ENCODE measurements around the gene PWP2.
A peak's percentile ranks its signal among the peaks of the same experiment; 100 is the strongest.
"Not testable (repeated sequence)": the region's sequence is repeated elsewhere in the genome, so short reads cannot be mapped to it uniquely, and the experiment has no call there.

Gene PWP2

GRCh38 chr21:44087426-44088400, 19.5 kb upstream of the PWP2 start:
- Mint-ChIP-seq H3K27me3 (no peaks in the 10 kb centered on the region), H3K9me3 (no peaks in the 10 kb centered on the region), H3K27ac (peak overlapping the region; percentile 90), H3K4me3 (peak overlapping the region in 1 of 2 donors; percentile 72), H3K36me3 (peaks cover 55 to 70% of the 10 kb centered on the region in 2 donors), H3K4me1 (peaks cover 53 to 65% of the 10 kb centered on the region in 2 donors)
- ATAC-seq (replicated peaks) = no peak
- DNase-seq = no peak

- Mint-ChIP-seq H3K9me3 (no peaks in the 10 kb centered on the region), H3K4me1 (peaks cover 46 to 65% of the 10 kb centered on the region in 2 donors), H3K4me3 (peak overlapping the region in 1 of 2 donors; percentile 65), H3K27ac (peak overlapping the region; percentile 96), H3K36me3 (peaks cover 53 to 67% of the 10 kb centered on the region in 2 donors), H3K27me3 (no peaks in the 10 kb centered on the region)
- no peak for DNase-seq
- no peak for ATAC-seq (replicated peaks)
Measured at GRCh38 chr21:44088401-44088780, 18.8 kb upstream of the PWP2 start.

- H3K27ac Mint-ChIP-seq = peak overlapping the region; percentile 96
- no peaks in the 10 kb centered on the region for H3K27me3 Mint-ChIP-seq
- ATAC-seq (replicated peaks) (peak; percentile 80 to 84), DNase-seq (peak; percentile 23)
- H3K36me3 Mint-ChIP-seq = peaks cover 54 to 70% of the 10 kb centered on the region in 2 donors
- no peaks in the 10 kb centered on the region for H3K9me3 Mint-ChIP-seq
- H3K4me3 Mint-ChIP-seq = peak overlapping the region; percentile 18 to 65
- H3K4me1 Mint-ChIP-seq = peaks cover 46 to 68% of the 10 kb centered on the region in 2 donors
Measured at GRCh38 chr21:44089001-44089911, 17.9 kb upstream of the PWP2 start.

GRCh38 chr21:44090325-44090724, 16.9 kb upstream of the PWP2 start:
- ATAC-seq (replicated peaks) = peak; percentile 84 to 89

GRCh38 chr21:44092211-44092610, 15.0 kb upstream of the PWP2 start:
- DNase-seq (no peak), ATAC-seq (replicated peaks) (no peak)
- no peak overlapping the region for H3K4me3 Mint-ChIP-seq
- peaks cover 37 to 56% of the 10 kb centered on the region in 2 donors for H3K4me1 Mint-ChIP-seq
- no peaks in the 10 kb centered on the region for H3K9me3 Mint-ChIP-seq
- H3K27ac Mint-ChIP-seq = peak overlapping the region; percentile 21
- H3K36me3 Mint-ChIP-seq = peaks cover 41 to 50% of the 10 kb centered on the region in 2 donors
- H3K27me3 Mint-ChIP-seq = no peaks in the 10 kb centered on the region

More at GRCh38 chr21:44090325-44090724, 16.9 kb upstream of the PWP2 start:
- Mint-ChIP-seq H3K4me1 (peaks cover 46 to 68% of the 10 kb centered on the region in 2 donors), H3K36me3 (peaks cover 52 to 66% of the 10 kb centered on the region in 2 donors), H3K9me3 (no peaks in the 10 kb centered on the region), H3K27ac (peak overlapping the region; percentile 96), H3K4me3 (peak overlapping the region; percentile 69 to 71), H3K27me3 (no peaks in the 10 kb centered on the region)
- peak; percentile 58 for DNase-seq

- no peak for DNase-seq
- Mint-ChIP-seq H3K36me3 (peaks cover 27 to 36% of the 10 kb centered on the region in 2 donors), H3K27ac (peak overlapping the region; percentile 39), H3K9me3 (no peaks in the 10 kb centered on the region), H3K27me3 (no peaks in the 10 kb centered on the region), H3K4me3 (no peak overlapping the region), H3K4me1 (peaks cover 24 to 41% of the 10 kb centered on the region in 2 donors)
- no peak for ATAC-seq (replicated peaks)
Measured at GRCh38 chr21:44093761-44094160, 13.4 kb upstream of the PWP2 start.

GRCh38 chr21:44094832-44095231, 12.4 kb upstream of the PWP2 start:
- Mint-ChIP-seq H3K4me3 (no peak overlapping the region), H3K27ac (no peak overlapping the region), H3K36me3 (peaks cover 17 to 25% of the 10 kb centered on the region in 2 donors), H3K27me3 (no peaks in the 10 kb centered on the region), H3K9me3 (no peaks in the 10 kb centered on the region), H3K4me1 (peaks cover 14 to 30% of the 10 kb centered on the region in 2 donors)
- ATAC-seq (replicated peaks) = no peak
- no peak for DNase-seq

GRCh38 chr21:44098507-44098906, 8.7 kb upstream of the PWP2 start:
- not testable (repeated sequence) for H3K4me1 Mint-ChIP-seq; H3K4me3 Mint-ChIP-seq; H3K36me3 Mint-ChIP-seq; DNase-seq; H3K27ac Mint-ChIP-seq; H3K9me3 Mint-ChIP-seq; H3K27me3 Mint-ChIP-seq; ATAC-seq (replicated peaks)

- not testable (repeated sequence) for H3K27me3 Mint-ChIP-seq; H3K36me3 Mint-ChIP-seq; ATAC-seq (replicated peaks); H3K4me1 Mint-ChIP-seq; H3K4me3 Mint-ChIP-seq; H3K27ac Mint-ChIP-seq; H3K9me3 Mint-ChIP-seq; DNase-seq
Measured at GRCh38 chr21:44098964-44099363, 8.2 kb upstream of the PWP2 start.

GRCh38 chr21:44107589-44107988, 390 bp downstream of the PWP2 start:
- peak overlapping the region in 1 of 2 donors; percentile 70 for H3K4me3 Mint-ChIP-seq
- H3K9me3 Mint-ChIP-seq = not testable (repeated sequence)

GRCh38 chr21:44113702-44114371, 6.6 kb downstream of the PWP2 start:
- H3K9me3 Mint-ChIP-seq, DNase-seq, H3K27me3 Mint-ChIP-seq, H3K4me1 Mint-ChIP-seq, H3K36me3 Mint-ChIP-seq, H3K4me3 Mint-ChIP-seq, H3K27ac Mint-ChIP-seq: not testable (repeated sequence)
- peak in 1 of 2 donors; percentile 46 for ATAC-seq (replicated peaks)

More at GRCh38 chr21:44107589-44107988, 390 bp downstream of the PWP2 start:
- not testable (repeated sequence) for H3K36me3 Mint-ChIP-seq, H3K27me3 Mint-ChIP-seq, DNase-seq, H3K4me1 Mint-ChIP-seq, H3K27ac Mint-ChIP-seq
- ATAC-seq (replicated peaks) = peak; percentile 68 to 76

- ATAC-seq (replicated peaks); H3K9me3 Mint-ChIP-seq: not testable (repeated sequence)
Measured at GRCh38 chr21:44122131-44122530, 14.9 kb downstream of the PWP2 start.

GRCh38 chr21:44127827-44128226, 20.6 kb downstream of the PWP2 start:
- H3K9me3 Mint-ChIP-seq; H3K27me3 Mint-ChIP-seq; H3K4me3 Mint-ChIP-seq; H3K27ac Mint-ChIP-seq; ATAC-seq (replicated peaks); DNase-seq; H3K36me3 Mint-ChIP-seq; H3K4me1 Mint-ChIP-seq: not testable (repeated sequence)

More at GRCh38 chr21:44122131-44122530, 14.9 kb downstream of the PWP2 start:
- not testable (repeated sequence) for DNase-seq, H3K27me3 Mint-ChIP-seq, H3K27ac Mint-ChIP-seq, H3K4me3 Mint-ChIP-seq, H3K4me1 Mint-ChIP-seq, H3K36me3 Mint-ChIP-seq

GRCh38 chr21:44133715-44134057, 26.5 kb downstream of the PWP2 start:
- H3K4me3 Mint-ChIP-seq; H3K27me3 Mint-ChIP-seq; H3K9me3 Mint-ChIP-seq; H3K4me1 Mint-ChIP-seq; ATAC-seq (replicated peaks); H3K36me3 Mint-ChIP-seq; H3K27ac Mint-ChIP-seq; DNase-seq: not testable (repeated sequence)

All from stimulated activated naive B cell treated with anti-CD40 and anti-IgM and Interleukin-4, amounts not matched to agents 10 μg/mL and 1 μg/mL and 100 μg/mL, for 72 hours (primary cell).